ENCODE measurements around the gene GNG12. TPM values are rescaled to one million over a fixed set of nuclear protein-coding genes. Genes with fewer than 3 reads are reported as not detected.

The GNG12 gene
- total and polyA plus RNA-seq, 3 donors from 2014 or later: 28.1 to 46.0 (median 39.3) TPM

GRCh38 chr1:67741736-67742135 is 91.5 kb downstream of the GNG12 start:
- 67 to 82% methylated on average over 1 of the region's 1 CpG for WGBS, 2 donors
- peaks cover 11% of the 10 kb centered on the region for H3K4me1 ChIP-seq

GRCh38 chr1:67741121-67741520 is 92.1 kb downstream of the GNG12 start:
- 61 to 65% methylated on average over 3 of the region's 3 CpGs for WGBS, 2 donors
- H3K4me3 ChIP-seq: no peak overlapping the region
- H3K27me3 ChIP-seq: no peaks in the 10 kb centered on the region
- no peaks in the 10 kb centered on the region for H3K9me3 ChIP-seq
- DNase-seq: no peak
- peaks cover 13% of the 10 kb centered on the region for H3K4me1 ChIP-seq
- intact Hi-C loops (cut with DNase I; ENCODE audit: low total_unique reads): no loop called here
- no peaks in the 10 kb centered on the region for H3K36me3 ChIP-seq (ENCODE audit: low read depth, missing control alignments)
- H3K27ac ChIP-seq: no peak overlapping the region
- no peak for TF ChIP-seq CTCF (IDR thresholded peaks at IDR 0.05)
- TF ChIP-seq POLR2A (IDR thresholded peaks at IDR 0.05): no peak

More at GRCh38 chr1:67741736-67742135, 91.5 kb downstream of the GNG12 start:
- intact Hi-C loops (cut with DNase I; ENCODE audit: low total_unique reads): no loop called here
- Histone ChIP-seq H3K36me3 (ENCODE audit: low read depth, missing control alignments) (no peaks in the 10 kb centered on the region), H3K27me3 (no peaks in the 10 kb centered on the region), H3K9me3 (no peaks in the 10 kb centered on the region), H3K27ac (no peak overlapping the region), H3K4me3 (no peak overlapping the region)
- no peak for DNase-seq
- TF ChIP-seq POLR2A (IDR thresholded peaks at IDR 0.05) (no peak), CTCF (IDR thresholded peaks at IDR 0.05) (no peak)

- DNase-seq: no peak
- intact Hi-C loops (cut with DNase I; ENCODE audit: low total_unique reads): no loop called here
- Histone ChIP-seq H3K27ac (no peak overlapping the region), H3K4me3 (no peak overlapping the region), H3K9me3 (no peaks in the 10 kb centered on the region), H3K4me1 (peaks cover 17% of the 10 kb centered on the region), H3K27me3 (no peaks in the 10 kb centered on the region), H3K36me3 (ENCODE audit: low read depth, missing control alignments) (no peaks in the 10 kb centered on the region)
- TF ChIP-seq POLR2A (IDR thresholded peaks at IDR 0.05) (no peak), CTCF (IDR thresholded peaks at IDR 0.05) (no peak)
- WGBS, 2 donors: 88 to 100% methylated on average over 3 of the region's 3 CpGs
Measured at GRCh38 chr1:67740543-67740942, 92.7 kb downstream of the GNG12 start.

- Histone ChIP-seq H3K4me3 (no peak overlapping the region), H3K36me3 (ENCODE audit: low read depth, missing control alignments) (no peaks in the 10 kb centered on the region), H3K27me3 (no peaks in the 10 kb centered on the region), H3K9me3 (no peaks in the 10 kb centered on the region), H3K4me1 (peaks cover 28% of the 10 kb centered on the region), H3K27ac (no peak overlapping the region)
- intact Hi-C loops (cut with DNase I; ENCODE audit: low total_unique reads): no loop called here
- 90 to 96% methylated on average over 5 of the region's 5 CpGs for WGBS, 2 donors
- DNase-seq: no peak
- no peak for TF ChIP-seq POLR2A (IDR thresholded peaks at IDR 0.05)
- TF ChIP-seq CTCF (IDR thresholded peaks at IDR 0.05): no peak
Measured at GRCh38 chr1:67739361-67739760, 93.9 kb downstream of the GNG12 start.

GRCh38 chr1:67738401-67738800 is 94.9 kb downstream of the GNG12 start:
- H3K27me3 ChIP-seq: no peaks in the 10 kb centered on the region
- peaks cover 37% of the 10 kb centered on the region for H3K4me1 ChIP-seq
- no peak for TF ChIP-seq CTCF (IDR thresholded peaks at IDR 0.05)
- no peak for TF ChIP-seq POLR2A (IDR thresholded peaks at IDR 0.05)
- no peaks in the 10 kb centered on the region for H3K9me3 ChIP-seq
- H3K4me3 ChIP-seq: no peak overlapping the region
- H3K27ac ChIP-seq: no peak overlapping the region
- intact Hi-C loops (cut with DNase I; ENCODE audit: low total_unique reads): no loop called here
- no peaks in the 10 kb centered on the region for H3K36me3 ChIP-seq (ENCODE audit: low read depth, missing control alignments)
- no peak for DNase-seq
- 81 to 84% methylated on average over 4 of the region's 4 CpGs for WGBS, 2 donors

Measured in testis (tissue), 3 donors.